Right lobe of liver (tissue), 4 donors: ENCODE results near the gene INO80E.

ENCODE experiments used
- CTCF ChIP-seq, 4 donors: fragments of 200-600 bp in 3 of 4; fragments of 450-650 bp in 1 of 4; IDR thresholded peaks; one replicate each; pipeline versions ENCODE4 v1.5.1 to v1.8.0; 2016 to 2022; ENCODE audit warnings: antibody characterized with exemption in 4 of 4, mild to moderate bottlenecking in 2 of 4
- POLR2A ChIP-seq: fragments of 450-650 bp; IDR thresholded peaks from one replicate; pipeline ENCODE4 v1.6.1; 2017; ENCODE audit warnings: antibody characterized with exemption, mild to moderate bottlenecking
- donor health status: DM: no; HTN: no; CAD: no.
- donor health status: DM: no; HTN: no; CAD: no.
- donor health status: DM: no; HTN: yes; CAD: no.

DNA sequence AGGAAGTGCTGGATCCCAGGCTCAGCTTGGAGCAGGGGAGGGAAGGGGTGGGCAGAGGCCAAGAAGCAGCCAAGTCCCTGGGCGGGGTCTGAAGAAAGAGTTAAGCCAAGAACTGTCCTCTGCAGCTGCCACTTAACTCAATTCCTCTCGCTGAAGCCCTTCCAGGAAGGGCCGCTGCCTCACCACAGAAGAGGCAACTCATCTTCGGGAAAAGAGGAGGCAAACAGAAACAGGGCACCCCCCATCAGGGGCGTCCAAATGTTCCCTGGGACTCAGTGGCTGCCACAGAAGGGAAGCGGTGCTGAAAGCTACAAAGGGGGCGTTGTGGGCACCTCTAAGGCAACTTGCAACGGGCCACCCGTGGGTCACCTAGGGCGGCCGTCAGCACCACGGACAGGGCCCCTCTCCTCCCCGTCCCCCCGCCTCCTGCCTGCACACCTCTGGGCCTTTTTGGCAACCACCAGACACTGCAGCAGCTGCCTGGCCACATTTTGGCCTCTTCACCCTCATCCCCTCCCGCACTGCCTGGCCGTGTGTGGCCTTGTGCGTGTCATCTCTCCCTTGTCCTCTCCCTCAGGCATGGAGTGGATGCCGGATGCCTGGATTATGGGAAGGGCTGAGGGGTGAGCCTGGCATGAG is 32.5 kb downstream of the INO80E start:
- TF ChIP-seq CTCF (IDR thresholded peaks at IDR 0.05): no peak
- no peak for TF ChIP-seq POLR2A
